Lower leg skin (tissue), 4 donors: Measurements from ENCODE around the gene EXOSC7. TPM values are rescaled to one million over a fixed set of nuclear protein-coding genes. Genes with fewer than 3 reads are reported as not detected.
A peak's percentile ranks its signal among the peaks of the same experiment; 100 is the strongest.

Experiments used
- DNase-seq, 2 donors: peaks; one replicate each; pipeline ENCODE4 v3.0.0-alpha.2; 2019; ENCODE audit warnings: low spot score in 2 of 2
- H3K4me3 ChIP-seq: fragments of 200-600 bp; sonication (generic); 2 replicates; pipeline ENCODE4 v1.5.1; 2017; ENCODE audit warnings: mild to moderate bottlenecking, low read depth; ENCODE audit not compliant: poor library complexity, severe bottlenecking
- POLR2A ChIP-seq, 2 donors: fragments of 450-650 bp; IDR thresholded peaks; one replicate each; pipeline ENCODE4 v1.6.1; 2016 to 2017; ENCODE audit warnings: antibody characterized with exemption in 2 of 2, mild to moderate bottlenecking in 1 of 2, moderate library complexity in 1 of 2
- WGBS, 2 donors: methylation state at CpG; one replicate each; pipeline ENCODE4 v1.1.5; 2018; 5-methylcytosine and 5-hydroxymethylcytosine counted together
- intact Hi-C: fragments of 100-400 bp; cut with DNase I; formaldehyde crosslinking; loops from one replicate; pipeline ENCODE4 v1.15.0; 2023; ENCODE audit warnings: low total_unique reads
- total RNA-seq, 4 donors: library from RNA; depleted of rRNA; stranded (reverse); fragments of >200 nt; gene quantifications; one replicate each; pipeline ENCODE4 v1.1.0, GENCODE V29; 2016
- TF ChIP-seq, protein P1 (sequence below), 3 donors: fragments of 450-650 bp; IDR thresholded peaks; one replicate each; pipeline ENCODE4 v1.5.1; 2016; ENCODE audit warnings: antibody characterized with exemption in 3 of 3, mild to moderate bottlenecking in 3 of 3, moderate library complexity in 2 of 3

The EXOSC7 gene
- total RNA-seq = 100 to 1,000 TPM in 3 of 4 donors, 10 to 100 TPM in 1; 77.4 to 178 (median 133) TPM

DNA sequence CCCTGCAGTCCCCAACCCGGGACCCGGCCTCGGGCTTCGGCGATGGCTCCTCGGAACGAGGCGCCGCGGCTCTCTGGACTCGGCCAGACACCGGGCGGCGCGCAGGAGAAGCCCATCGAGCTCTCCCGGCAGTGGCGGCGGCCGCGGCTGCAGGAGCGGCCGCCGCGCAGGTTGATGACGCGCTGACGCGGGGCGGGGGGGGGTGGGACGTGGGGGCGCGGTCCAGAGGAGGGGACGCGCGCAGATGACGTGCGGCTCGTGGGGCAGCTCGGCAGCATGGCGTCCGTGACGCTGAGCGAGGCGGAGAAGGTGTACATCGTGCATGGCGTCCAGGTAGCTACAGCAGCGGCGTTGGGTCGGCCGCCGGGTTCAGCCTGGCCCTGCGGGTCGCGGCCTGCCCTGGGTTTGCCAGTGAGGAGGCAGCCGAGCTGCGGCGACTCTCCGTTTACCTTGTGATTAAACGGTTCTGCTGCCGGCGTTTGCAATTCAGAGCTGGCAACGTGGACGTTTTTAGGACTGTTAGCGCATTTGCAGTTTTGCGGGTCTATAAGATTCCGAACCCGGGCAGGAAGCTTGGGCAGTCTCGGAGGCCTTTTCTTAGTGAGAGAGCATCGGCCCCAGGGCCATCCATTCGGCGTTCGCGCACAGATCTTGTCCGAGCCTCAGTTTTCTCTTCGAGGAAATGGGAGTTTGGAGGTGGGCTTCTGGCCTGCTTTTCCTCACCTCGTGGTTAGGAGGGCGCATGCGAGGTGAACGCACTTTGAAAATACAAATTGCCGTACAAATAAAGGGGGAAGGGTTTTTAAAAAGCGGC, at the start of gene EXOSC7, which contains the start of gene ZDHHC3:
Gene EXOSC7, plus strand, starts transcription at position 243 of the 814 bp plus-strand sequence. Its CDS starts 34 bp downstream, at position 277.
Gene ZDHHC3, minus strand, starts transcription at position 173 of the 814 bp plus-strand sequence. CDS start 16,738 bp downstream, outside the sequence.
- peak; percentile 84 to 97 for DNase-seq
- peak within 1 kb of the TSS; percentile 89 for H3K4me3 ChIP-seq
- 0 to 1% methylated on average over 23 to 39 of the region's 82 CpGs for WGBS, 2 donors
- intact Hi-C loops = no loop called here
- no peak for TF ChIP-seq POLR2A (IDR thresholded peaks at IDR 0.05)
- TF ChIP-seq, protein P1, sequence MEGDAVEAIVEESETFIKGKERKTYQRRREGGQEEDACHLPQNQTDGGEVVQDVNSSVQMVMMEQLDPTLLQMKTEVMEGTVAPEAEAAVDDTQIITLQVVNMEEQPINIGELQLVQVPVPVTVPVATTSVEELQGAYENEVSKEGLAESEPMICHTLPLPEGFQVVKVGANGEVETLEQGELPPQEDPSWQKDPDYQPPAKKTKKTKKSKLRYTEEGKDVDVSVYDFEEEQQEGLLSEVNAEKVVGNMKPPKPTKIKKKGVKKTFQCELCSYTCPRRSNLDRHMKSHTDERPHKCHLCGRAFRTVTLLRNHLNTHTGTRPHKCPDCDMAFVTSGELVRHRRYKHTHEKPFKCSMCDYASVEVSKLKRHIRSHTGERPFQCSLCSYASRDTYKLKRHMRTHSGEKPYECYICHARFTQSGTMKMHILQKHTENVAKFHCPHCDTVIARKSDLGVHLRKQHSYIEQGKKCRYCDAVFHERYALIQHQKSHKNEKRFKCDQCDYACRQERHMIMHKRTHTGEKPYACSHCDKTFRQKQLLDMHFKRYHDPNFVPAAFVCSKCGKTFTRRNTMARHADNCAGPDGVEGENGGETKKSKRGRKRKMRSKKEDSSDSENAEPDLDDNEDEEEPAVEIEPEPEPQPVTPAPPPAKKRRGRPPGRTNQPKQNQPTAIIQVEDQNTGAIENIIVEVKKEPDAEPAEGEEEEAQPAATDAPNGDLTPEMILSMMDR (IDR thresholded peaks at IDR 0.05) = no peak

DNA sequence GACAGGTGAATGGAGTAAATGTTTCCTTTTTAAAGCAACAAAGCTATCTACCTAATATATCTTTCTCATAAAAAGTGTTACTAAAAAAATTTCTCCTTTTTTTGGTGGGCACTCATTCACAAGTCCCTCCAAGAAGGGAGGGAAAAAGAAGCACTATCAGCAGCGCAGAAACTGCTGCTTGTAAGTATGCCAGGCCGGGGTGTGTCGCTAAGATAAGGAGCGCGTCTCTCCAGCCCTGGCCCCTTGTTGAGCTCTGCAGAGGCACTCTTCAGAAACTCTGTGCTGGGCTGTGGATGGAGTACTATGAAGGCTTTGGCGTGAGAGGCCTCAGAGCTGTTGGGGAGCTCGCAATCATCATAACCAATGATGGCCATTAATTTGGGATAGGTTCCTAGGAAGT, 49.1 kb upstream of the EXOSC7 start:
- intact Hi-C loops = no loop called here
- H3K4me3 ChIP-seq = no peak overlapping the region
- no peak for TF ChIP-seq POLR2A (IDR thresholded peaks at IDR 0.05)
- TF ChIP-seq, protein P1 (IDR thresholded peaks at IDR 0.05) = no peak
- no peak for DNase-seq
- WGBS, 2 donors = 95 to 96% methylated on average over 7 of the region's 7 CpGs

DNA sequence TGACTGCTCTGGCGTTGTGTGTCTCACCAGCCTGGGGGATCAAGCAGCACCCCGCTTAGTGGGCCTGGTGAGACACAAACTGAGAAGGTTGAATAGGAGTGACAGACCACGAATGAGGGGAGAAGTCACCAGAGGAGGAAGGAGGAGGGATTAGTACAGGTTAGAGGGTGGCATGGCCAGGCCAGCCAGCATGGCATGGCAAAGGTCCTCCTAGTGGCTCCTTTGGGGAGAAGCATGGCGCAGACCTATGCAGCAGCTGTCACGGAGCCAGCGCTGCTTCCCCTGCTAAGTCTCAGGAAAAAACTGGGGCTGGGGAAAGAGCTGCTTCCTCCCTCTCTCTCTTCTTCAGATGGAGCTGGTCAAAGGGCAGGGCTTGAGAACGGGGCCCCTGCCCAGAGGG, 48.7 kb upstream of the EXOSC7 start:
- intact Hi-C loops = no loop called here
- WGBS, 2 donors = 94% methylated on average over 7 of the region's 7 CpGs
- DNase-seq = no peak
- no peak overlapping the region for H3K4me3 ChIP-seq
- TF ChIP-seq POLR2A (IDR thresholded peaks at IDR 0.05) = no peak
- TF ChIP-seq, protein P1 (IDR thresholded peaks at IDR 0.05) = no peak

DNA sequence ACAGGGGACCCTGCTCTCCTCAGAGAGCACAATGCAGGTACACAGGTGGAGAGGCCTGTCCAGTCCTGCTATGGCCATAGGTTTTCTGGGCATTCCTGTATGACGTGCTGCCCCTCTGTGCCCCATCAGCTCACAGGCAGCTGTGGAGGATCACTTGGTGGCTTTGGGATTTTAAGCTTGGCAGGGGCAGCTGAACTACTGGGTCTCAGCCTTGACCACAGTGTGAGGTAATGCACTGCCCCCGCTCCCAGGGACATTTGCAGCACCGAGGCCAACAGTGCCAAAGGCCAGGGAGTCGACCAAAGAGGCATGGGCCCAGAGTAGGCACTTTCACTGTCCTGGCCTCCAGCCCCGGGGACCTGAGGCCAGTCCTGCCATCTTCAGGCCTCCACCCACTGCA, 46.3 kb upstream of the EXOSC7 start:
- no peak overlapping the region for H3K4me3 ChIP-seq
- TF ChIP-seq, protein P1 (IDR thresholded peaks at IDR 0.05) = no peak
- TF ChIP-seq POLR2A (IDR thresholded peaks at IDR 0.05) = no peak
- 84 to 88% methylated on average over 5 of the region's 5 CpGs for WGBS, 2 donors
- intact Hi-C loops = no loop called here
- no peak for DNase-seq

DNA sequence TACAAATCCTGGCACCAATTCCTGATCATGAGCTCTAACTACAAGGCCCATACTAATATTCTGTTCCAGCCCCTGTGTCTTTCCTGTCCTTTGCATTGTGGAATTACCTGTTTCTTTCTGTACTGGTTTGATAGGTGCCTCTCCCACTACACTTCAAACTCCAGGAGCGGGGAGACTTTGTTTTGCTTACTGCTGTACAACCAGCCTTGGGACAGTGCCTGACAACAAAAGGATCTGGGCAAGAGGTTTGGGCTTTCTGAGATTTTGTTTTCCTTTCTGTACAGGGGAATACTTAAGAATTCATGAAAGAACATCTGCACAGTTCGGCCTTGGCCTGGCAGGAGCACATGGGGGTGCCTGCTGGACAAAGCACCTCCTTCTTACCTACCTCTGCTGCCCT, 45.1 kb upstream of the EXOSC7 start:
- TF ChIP-seq POLR2A (IDR thresholded peaks at IDR 0.05) = no peak
- TF ChIP-seq, protein P1 (IDR thresholded peaks at IDR 0.05) = no peak
- WGBS, 2 donors = 96 to 98% methylated on average over 2 of the region's 2 CpGs
- no peak for DNase-seq
- intact Hi-C loops = no loop called here
- no peak overlapping the region for H3K4me3 ChIP-seq
